PC-9 (cell line): ENCODE results near the gene KIAA1328. TPM values are rescaled to one million over a fixed set of nuclear protein-coding genes. Genes with fewer than 3 reads are reported as not detected.

Source experiments
- BruUV-seq: library from RNA; stranded (reverse); fragments of 400-500 nt; replicated peaks from 2 replicates; lab custom pipeline; 2021; lab: Mats Ljungman, UMichigan
- CTCF ChIA-PET: fragments of 300-600 bp; sonication (Branson Sonifier 250); formaldehyde crosslinking; loops from one replicate; lab custom pipeline; 2022; ENCODE audit warnings: antibody characterized with exemption; lab: Charles Lee
- POLR2A ChIA-PET: fragments of 300-600 bp; sonication (Branson Sonifier 250); formaldehyde crosslinking; loops from one replicate; lab custom pipeline; 2022; ENCODE audit warnings: antibody characterized with exemption; ENCODE audit not compliant: unreplicated experiment; lab: Charles Lee
- DNase-seq, 2 experiments: peaks; one replicate each; pipeline versions ENCODE4 v3.0.0 to v3.0.0-alpha.2; 2015 to 2022; ENCODE audit warnings: mixed read lengths in 1 of 2
- H2AFZ ChIP-seq: fragments of 200-600 bp; sonication (generic); 2 replicates; pipeline ENCODE4 v1.8.1; 2017; ENCODE audit warnings: antibody characterized with exemption
- H3F3A ChIP-seq: fragments of 200-600 bp; sonication (generic); 2 replicates; pipeline ENCODE4 v1.8.1; 2017; ENCODE audit warnings: antibody characterized with exemption, mild to moderate bottlenecking, low read depth; ENCODE audit not compliant: insufficient read depth
- H3K27ac ChIP-seq: fragments of 200-600 bp; sonication (generic); 2 replicates; pipeline ENCODE4 v1.6.1; 2016; ENCODE audit warnings: mixed run types
- H3K27me3 ChIP-seq: fragments of 200-600 bp; sonication (generic); 2 replicates; pipeline ENCODE4 v1.6.1; 2016; ENCODE audit warnings: low read depth, mixed run types; ENCODE audit not compliant: insufficient read depth
- H3K36me3 ChIP-seq: fragments of 200-600 bp; sonication (generic); 2 replicates; pipeline ENCODE4 v1.6.1; 2016; ENCODE audit warnings: low read depth, mixed run types
- H3K4me1 ChIP-seq: fragments of 200-600 bp; sonication (generic); replicated peaks from 2 replicates; pipeline ENCODE4 v1.6.1; 2016; ENCODE audit warnings: mixed run types; ENCODE audit not compliant: insufficient read depth
- H3K4me2 ChIP-seq: fragments of 200-600 bp; sonication (generic); 2 replicates; pipeline ENCODE4 v1.6.1; 2017; ENCODE audit warnings: mixed run types
- H3K4me3 ChIP-seq: fragments of 200-600 bp; sonication (generic); 2 replicates; pipeline ENCODE4 v1.6.1; 2016; ENCODE audit warnings: mixed run types
- H3K79me2 ChIP-seq: fragments of 200-600 bp; sonication (generic); 2 replicates; pipeline ENCODE4 v1.6.1; 2017; ENCODE audit warnings: low read depth, mixed run types
- H3K9me2 ChIP-seq: fragments of 200-600 bp; sonication (generic); 2 replicates; pipeline ENCODE4 v1.8.1; 2017; ENCODE audit warnings: mild to moderate bottlenecking; ENCODE audit not compliant: insufficient read depth
- H3K9me3 ChIP-seq: fragments of 200-600 bp; sonication (generic); 2 replicates; pipeline ENCODE4 v1.8.1; 2016; ENCODE audit warnings: low read depth; ENCODE audit not compliant: insufficient read depth
- H4K20me1 ChIP-seq: fragments of 200-600 bp; sonication (generic); 2 replicates; pipeline ENCODE4 v1.8.1; 2017; ENCODE audit not compliant: insufficient read depth
- EZH2 ChIP-seq: fragments of 200-600 bp; sonication (generic); IDR thresholded peaks from 2 replicates; pipeline ENCODE4 v1.8.0; 2017; ENCODE audit warnings: antibody characterized with exemption, low read depth
- intact Hi-C: fragments of 100-400 bp; cut with micrococcal nuclease; formaldehyde crosslinking; loops from one replicate; pipeline ENCODE4 v1.10.0; 2022; ENCODE audit not compliant: unreplicated experiment
- total RNA-seq: library from RNA; stranded (reverse); gene quantifications from 2 replicates; pipeline ENCODE4 v1.2.3, GENCODE V29; 2021
- TF ChIP-seq, protein P1 (sequence below): fragments of 200-600 bp; sonication (generic); conservative IDR thresholded peaks from 2 replicates; pipeline ENCODE4 v1.6.1; 2017; ENCODE audit warnings: mixed run types, antibody characterized with exemption, mild to moderate bottlenecking, moderate library complexity

Gene KIAA1328
- total RNA-seq, 1 experiment from 2014 or later = 6.5 TPM

- Histone ChIP-seq H3K9me3 (no peaks in the 10 kb centered on the region), H3K4me3 (no peak overlapping the region), H3K36me3 (no peaks in the 10 kb centered on the region), H3K4me1 (no peaks in the 10 kb centered on the region), H3K27ac (no peak overlapping the region), H3F3A (no peaks in the 10 kb centered on the region), H3K9me2 (no peaks in the 10 kb centered on the region), H3K27me3 (no peaks in the 10 kb centered on the region), H4K20me1 (no peaks in the 10 kb centered on the region), H2AFZ (no peak overlapping the region), H3K4me2 (no peak overlapping the region), H3K79me2 (no peaks in the 10 kb centered on the region)
- BruUV-seq = no TSS peak
- DNase-seq = no peak
- ChIA-PET CTCF (no interaction called here), POLR2A (no interaction called here)
- intact Hi-C loops = no loop called here
- TF ChIP-seq, protein P1, sequence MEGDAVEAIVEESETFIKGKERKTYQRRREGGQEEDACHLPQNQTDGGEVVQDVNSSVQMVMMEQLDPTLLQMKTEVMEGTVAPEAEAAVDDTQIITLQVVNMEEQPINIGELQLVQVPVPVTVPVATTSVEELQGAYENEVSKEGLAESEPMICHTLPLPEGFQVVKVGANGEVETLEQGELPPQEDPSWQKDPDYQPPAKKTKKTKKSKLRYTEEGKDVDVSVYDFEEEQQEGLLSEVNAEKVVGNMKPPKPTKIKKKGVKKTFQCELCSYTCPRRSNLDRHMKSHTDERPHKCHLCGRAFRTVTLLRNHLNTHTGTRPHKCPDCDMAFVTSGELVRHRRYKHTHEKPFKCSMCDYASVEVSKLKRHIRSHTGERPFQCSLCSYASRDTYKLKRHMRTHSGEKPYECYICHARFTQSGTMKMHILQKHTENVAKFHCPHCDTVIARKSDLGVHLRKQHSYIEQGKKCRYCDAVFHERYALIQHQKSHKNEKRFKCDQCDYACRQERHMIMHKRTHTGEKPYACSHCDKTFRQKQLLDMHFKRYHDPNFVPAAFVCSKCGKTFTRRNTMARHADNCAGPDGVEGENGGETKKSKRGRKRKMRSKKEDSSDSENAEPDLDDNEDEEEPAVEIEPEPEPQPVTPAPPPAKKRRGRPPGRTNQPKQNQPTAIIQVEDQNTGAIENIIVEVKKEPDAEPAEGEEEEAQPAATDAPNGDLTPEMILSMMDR = no peak
Observed at GRCh38 chr18:36887114-36887513, 58.2 kb downstream of the KIAA1328 start.

GRCh38 chr18:36887864-36888263 lies 58.9 kb downstream of the KIAA1328 start:
- H3K4me1 ChIP-seq = no peaks in the 10 kb centered on the region
- no peaks in the 10 kb centered on the region for H4K20me1 ChIP-seq
- POLR2A ChIA-PET = no interaction called here
- no TSS peak for BruUV-seq
- DNase-seq = no peak
- H3K36me3 ChIP-seq = no peaks in the 10 kb centered on the region
- H3F3A ChIP-seq = no peaks in the 10 kb centered on the region
- CTCF ChIA-PET = no interaction called here
- intact Hi-C loops = no loop called here
- no peaks in the 10 kb centered on the region for H3K9me2 ChIP-seq
- no peak overlapping the region for H3K27ac ChIP-seq
- TF ChIP-seq, protein P1 = no peak
- no peak for TF ChIP-seq EZH2
- H2AFZ ChIP-seq = no peak overlapping the region
- H3K4me2 ChIP-seq = no peak overlapping the region
- no peaks in the 10 kb centered on the region for H3K9me3 ChIP-seq
- no peaks in the 10 kb centered on the region for H3K27me3 ChIP-seq
- H3K4me3 ChIP-seq = no peak overlapping the region
- no peaks in the 10 kb centered on the region for H3K79me2 ChIP-seq

- ChIA-PET POLR2A (no interaction called here), CTCF (no interaction called here)
- no peak for DNase-seq
- Histone ChIP-seq H3K27me3 (no peaks in the 10 kb centered on the region), H3K36me3 (no peaks in the 10 kb centered on the region), H3K9me2 (no peaks in the 10 kb centered on the region), H3K4me3 (no peak overlapping the region), H3K27ac (no peak overlapping the region), H3K4me2 (no peak overlapping the region), H2AFZ (no peak overlapping the region), H3K9me3 (no peaks in the 10 kb centered on the region), H3F3A (no peaks in the 10 kb centered on the region), H3K79me2 (no peaks in the 10 kb centered on the region), H4K20me1 (no peaks in the 10 kb centered on the region), H3K4me1 (no peaks in the 10 kb centered on the region)
- no peak for TF ChIP-seq EZH2
- TF ChIP-seq, protein P1 = no peak
- BruUV-seq = no TSS peak
- intact Hi-C loops = no loop called here
Observed at GRCh38 chr18:36888778-36889177, 59.9 kb downstream of the KIAA1328 start.
